GM18870 (cell line): Measurements from ENCODE around the gene SPATA21.
"Not testable (repeated sequence)": the region's sequence is repeated elsewhere in the genome, so short reads cannot be mapped to it uniquely, and the experiment has no call there.

Source experiments
- ATAC-seq: cut with Tn5 transposase; IDR thresholded peaks from one replicate; pipeline ENCODE4 v1.9.1; 2021; ENCODE audit warnings: moderate library complexity; ENCODE audit not compliant: unreplicated experiment

SPATA21 gene

DNA sequence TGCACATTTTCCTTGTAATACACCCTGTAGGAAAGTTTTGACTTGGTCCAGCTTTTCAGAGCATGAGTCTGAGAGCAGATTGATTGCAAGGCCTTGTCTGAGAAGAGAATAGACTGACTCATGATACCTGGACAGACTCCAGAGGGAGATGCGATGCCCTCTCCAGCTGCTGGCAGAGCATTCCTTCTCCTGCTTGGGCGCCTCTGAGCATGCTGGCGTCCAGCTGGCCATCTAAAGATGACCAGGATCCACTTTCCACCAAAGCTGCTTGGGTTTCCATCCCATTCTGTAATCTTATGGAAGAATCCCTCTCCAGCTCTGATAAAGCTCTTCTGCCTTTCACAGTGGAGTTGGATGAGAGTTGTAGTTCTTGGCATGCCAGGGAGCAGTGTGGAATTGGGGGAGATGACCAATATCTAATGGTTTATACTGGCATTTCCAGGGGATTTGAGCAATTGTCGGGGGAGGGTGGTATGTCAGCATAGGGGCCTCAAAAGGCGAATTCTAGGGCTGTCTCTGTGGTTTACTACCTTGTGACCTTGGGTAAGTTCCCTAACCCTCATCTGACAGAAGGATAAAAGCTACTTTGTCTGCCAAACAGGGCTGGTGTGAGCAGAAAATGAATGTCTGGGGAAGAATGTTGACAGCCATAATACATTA is 50.6 kb downstream of the SPATA21 start:
- no peak for ATAC-seq

DNA sequence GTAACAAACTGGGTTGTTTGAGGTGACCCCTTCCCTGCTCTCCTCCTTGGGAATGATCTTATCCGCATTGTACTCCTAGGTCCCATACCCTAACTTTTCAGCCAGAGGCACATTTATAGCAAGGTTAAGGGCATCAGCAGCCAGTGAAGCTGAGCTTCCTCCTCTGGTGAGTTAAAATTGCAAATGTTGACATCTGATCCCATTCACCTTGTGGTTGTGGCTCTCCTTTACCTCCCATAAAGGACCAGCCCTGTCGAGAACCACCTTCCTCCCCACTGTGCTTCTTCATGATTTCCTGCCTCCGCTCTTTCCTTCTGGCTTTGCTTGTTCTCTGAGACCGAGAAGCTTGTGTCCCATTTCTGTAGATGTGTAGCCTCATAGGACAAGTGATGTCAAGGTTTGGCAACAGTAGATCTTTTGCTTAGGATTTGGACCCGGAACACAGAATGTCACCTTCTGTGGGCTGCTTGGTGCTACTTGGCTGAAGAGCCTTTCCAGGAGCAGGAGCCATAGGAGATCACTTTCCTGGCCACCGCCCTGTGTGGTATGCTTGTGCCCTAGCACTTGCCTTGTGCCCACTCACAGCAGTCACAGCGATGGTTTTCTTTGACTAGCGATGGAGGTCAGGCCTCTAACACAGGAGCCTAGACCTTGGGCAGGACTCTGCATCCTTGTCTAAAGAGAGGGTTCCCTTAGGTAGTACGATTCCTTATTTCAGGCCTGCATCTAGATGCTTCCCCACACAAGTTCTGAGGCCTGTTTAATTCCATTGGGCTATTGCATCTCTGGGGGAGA is 51.4 kb downstream of the SPATA21 start:
- no peak for ATAC-seq

GRCh38 chr1:16383888-16384287 is 53.3 kb downstream of the SPATA21 start:
- no peak for ATAC-seq

GRCh38 chr1:16380868-16381267 is 56.4 kb downstream of the SPATA21 start:
- ATAC-seq: no peak

DNA sequence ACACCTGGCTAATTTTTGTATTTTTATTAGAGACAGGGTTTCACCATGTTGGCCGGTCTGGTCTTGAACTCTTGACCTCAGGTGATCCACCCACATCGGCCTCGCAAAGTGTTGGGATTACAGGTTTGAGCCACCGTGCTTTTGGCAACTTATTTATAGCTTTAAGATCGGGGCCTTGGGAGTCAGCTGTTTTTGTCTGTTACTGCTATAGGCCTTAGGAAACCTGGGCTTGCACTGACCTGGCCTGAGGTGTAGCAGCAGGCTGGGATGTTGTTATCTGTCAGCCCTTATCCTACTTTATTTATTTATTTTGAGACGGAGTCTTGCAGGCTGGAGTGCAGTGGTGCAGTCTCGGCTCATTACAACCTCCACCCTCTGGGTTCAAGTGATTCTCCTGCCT is 58.8 kb downstream of the SPATA21 start:
- ATAC-seq: no peak

DNA sequence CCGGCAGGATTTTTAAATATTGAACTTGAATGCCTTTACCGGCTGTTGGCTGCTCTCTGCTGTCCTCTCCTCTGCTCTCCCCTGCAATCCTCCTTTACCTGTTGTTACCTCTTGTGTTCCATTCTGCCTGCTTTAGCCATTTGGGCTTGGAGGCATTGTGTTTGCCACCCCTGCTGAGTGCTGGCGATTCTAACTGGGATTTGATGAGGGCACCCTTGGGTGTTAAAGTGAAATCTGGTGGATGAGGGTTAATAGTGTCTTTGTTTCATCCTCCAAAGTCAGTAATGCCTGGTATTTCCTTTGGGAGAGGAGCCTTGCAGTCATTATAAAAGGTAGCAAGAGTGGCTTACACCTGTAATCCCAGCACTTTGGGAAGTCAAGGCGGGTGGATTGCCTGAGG is 60.3 kb downstream of the SPATA21 start:
- no peak for ATAC-seq

DNA sequence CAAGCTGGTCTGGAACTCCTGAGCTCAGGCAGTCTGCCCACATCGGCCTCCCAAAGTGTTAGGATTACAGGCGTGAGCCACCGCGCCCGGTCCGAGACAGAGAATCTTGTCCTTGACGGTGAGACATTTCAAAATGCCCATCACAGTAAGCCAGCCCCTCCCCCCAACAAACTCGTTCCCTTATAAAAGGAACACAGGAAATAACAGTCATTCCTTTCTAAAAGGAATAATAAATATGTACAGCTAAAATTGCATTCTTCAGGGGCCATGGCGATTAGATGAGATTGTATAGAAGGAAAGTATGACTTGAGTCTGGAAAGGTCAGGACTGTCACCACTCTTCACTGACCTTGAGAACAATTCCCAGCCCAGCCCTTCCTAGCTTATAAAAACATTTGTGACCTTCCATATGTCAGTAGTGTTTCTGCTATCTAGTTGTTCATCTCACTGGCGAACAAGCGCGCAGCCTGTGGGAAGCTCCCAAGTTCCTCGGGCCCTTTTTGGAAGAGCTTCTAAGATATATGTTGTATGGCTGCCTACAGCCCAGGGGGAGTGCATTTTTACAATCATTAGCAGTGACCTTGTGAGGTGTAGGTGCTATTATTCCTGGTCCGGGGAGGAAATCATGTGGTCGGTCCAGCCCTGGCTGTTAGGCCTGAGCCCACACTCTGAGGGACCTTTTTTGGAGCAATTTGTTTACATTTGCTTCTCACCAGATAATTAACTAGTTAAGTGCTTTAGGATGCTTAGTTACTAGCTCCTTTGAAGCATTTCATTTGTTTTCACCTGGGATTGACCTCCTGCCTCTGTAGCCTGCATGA is 61.5 kb downstream of the SPATA21 start:
- ATAC-seq: no peak

DNA sequence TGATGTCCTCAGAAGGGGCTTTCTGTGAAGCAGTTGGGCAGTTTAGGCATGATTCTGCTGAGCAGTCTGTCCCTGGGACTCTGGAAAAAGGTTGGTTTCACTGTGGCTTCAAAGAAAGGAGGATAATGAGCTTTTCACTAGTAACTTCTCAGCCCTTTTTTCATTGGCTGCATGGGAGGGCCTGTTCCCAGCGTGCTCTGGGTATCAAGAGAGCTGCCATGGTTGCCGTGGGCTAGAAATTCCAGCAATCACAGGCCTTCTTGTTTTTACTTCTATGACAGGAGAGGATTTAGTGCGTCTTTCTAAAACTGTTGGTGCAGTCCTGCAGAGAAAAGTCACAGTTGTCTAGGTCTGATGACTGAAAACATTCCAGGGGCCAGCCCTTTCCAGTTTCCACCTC is 63.0 kb downstream of the SPATA21 start:
- no peak for ATAC-seq

DNA sequence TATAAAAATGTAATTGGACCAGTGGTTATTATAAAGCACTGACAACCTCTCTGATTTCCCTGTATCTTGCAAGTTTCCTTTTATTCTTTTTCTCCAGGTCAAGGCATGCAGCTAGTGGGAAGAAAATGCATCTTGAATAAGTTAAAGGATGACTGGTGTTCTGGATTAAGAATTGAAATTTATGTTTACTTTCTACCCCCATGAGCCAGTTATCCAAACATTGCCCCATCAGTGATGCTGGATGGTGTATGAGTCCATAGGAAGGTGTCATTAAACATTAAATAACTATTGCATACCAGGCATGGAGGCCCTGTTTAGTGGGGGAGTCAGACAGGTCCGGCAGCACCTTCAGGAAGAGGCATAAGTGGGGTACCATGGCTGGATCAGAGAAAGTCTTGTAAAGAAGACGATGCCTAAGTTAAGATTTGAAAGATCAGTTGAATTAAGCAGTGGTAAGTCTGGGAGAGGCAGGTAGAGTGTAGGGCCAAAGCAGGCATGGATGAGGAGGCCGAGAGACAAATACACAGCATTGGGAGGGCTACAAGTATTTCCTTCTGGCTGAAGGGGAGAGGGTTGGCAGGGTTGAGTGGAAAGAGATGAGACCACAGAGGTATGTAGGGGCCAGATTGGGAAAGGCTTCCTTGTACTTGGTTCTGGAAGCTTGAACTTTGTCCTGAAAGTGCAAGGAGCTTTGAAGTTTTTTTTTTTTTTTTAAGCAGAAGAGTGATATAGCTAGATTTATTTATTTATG is 64.5 kb downstream of the SPATA21 start:
- no peak for ATAC-seq

DNA sequence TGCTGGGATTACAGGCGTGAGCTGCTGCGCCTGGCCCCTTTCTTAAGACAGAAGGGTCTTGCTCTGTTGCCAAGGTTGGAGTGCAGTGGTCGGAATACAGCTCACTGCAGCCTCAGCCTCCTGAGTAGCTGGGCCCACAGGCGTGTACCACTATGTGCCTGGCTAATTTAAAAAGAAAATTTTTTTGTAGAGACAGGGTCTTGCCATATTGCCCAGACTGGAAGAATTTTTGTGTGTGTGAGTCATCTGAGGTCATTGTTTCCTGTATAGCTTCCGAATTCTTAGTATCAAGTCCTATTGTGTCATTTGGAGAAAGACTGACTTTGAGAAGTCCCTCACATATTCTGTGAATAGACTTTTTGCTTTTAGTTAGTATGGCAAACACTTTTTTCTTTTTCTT is 65.5 kb downstream of the SPATA21 start:
- ATAC-seq: no peak

- ATAC-seq: no peak
Measured at GRCh38 chr1:16369821-16370220, 67.4 kb downstream of the SPATA21 start.

DNA sequence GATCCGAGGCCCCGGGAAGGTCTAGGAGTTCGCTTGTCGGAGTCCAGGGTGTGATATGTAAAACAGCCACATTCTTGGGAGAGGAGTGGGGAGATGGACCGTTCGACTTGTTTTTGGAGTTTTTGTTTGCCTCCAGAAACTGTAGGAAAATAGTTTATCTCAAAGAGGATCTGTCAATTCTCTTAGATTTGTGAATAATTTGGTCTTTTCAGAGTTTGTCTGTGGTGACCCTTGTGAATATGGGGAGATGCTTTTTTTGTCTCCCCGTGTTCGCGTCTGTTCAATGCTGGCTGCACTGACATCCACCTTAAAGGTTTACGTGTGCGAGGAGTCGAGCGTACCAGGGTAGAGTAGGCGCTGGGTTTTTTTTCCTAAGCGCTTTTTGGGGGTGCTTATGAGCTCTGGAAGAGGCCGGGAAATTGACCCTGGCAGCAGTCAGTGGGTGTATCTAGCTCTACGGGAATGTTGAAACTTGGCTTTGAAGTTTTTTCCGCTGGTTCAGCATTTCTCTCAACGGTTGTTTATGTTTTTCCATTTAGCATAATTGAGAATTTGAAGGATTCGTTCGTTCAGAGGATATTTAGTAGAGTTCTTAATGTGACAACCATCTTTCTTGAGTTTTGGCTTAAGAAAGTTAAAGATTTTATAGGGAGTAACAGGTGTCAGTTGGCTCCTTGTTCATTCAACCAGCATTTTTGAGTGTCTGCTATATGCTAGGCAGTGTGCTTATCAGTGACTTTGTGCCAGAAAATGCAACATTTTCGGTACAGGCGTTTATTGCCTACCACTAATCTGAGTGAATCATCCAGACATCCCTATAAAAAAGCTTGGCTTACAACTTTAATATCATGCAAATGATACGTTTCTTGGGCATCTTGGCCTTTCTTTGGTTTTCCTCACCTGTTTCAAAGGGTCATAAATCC is 69.0 kb downstream of the SPATA21 start:
- no peak for ATAC-seq

- ATAC-seq: peak; percentile 52
Measured at GRCh38 chr1:16367258-16367967, 69.8 kb downstream of the SPATA21 start.

- ATAC-seq: peak; percentile 55
Measured at GRCh38 chr1:16366722-16367257, 70.4 kb downstream of the SPATA21 start, which contains the start of gene SZRD1. Gene SZRD1 (plus strand): TSS chr1:16367242. CDS start chr1:16367258, 16 bp downstream.

GRCh38 chr1:16365146-16365498 is 72.1 kb downstream of the SPATA21 start:
- ATAC-seq: not testable (repeated sequence)

GRCh38 chr1:16356867-16357266 is 80.4 kb downstream of the SPATA21 start:
- ATAC-seq: no peak

DNA sequence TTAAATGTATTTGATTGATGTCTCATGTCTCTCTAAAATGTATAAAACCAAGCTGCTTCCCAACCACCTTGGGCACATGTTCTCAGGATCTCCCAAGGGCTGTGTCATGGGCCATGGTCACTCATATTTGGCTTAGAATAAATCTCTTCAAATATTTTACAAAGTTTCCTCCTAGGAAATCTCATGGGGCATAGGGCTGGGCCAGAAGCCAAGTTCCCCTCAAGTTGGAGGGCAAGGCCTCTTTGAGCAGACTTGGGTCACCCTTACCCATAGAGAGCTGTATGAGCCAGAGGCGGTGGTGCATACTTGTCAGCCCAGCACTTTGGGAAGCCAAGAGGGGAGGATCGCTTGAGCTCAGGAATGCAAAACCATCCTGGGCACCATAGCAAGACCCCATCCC is 82.6 kb downstream of the SPATA21 start:
- ATAC-seq: no peak

DNA sequence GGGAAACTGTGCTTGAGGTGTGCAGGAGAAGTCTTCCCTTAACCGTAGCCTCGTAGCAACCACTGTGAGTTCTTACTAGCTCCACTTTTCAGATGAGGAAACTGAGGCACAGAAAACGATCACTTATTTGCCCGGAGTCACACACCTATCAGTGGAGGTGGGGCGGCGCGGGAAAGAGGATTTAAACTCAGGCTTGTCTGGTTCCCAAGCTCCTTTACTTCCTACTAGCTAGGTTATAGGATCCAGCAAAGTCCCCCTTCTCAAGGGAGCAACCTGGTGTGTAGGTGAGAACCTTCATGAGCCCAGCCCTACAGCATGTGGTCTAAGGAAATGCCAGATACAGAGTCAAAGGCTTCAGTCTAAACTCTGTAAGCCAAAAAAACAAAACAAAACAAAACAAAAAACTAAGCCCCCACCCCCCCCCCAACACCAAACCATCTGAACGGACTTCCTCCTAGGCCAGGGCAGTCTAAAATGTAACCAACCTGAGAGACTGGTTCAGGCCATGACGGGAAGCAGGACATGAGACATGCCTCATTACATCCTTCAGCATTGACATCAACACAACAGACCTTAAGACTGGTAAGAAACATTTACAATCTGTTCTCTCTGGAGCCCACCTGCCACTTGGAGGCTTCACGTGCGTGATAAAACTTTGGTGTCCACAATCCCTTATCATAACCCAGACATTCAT is 84.2 kb downstream of the SPATA21 start:
- no peak for ATAC-seq
